Non-pigmented ciliary epithelial cell (primary cell): ENCODE measurements around the gene METTL6.
"Not testable (repeated sequence)": the region's sequence is repeated elsewhere in the genome, so short reads cannot be mapped to it uniquely, and the experiment has no call there.

Experiments used
- DNase-seq: peaks from one replicate; pipeline ENCODE4 v3.0.0-alpha.2; 2010; ENCODE audit warnings: low read depth

The METTL6 gene

GRCh38 chr3:15427182-15427880 is at the start of gene METTL6, which contains the start of gene EAF1:
TSS of gene METTL6 (minus strand) at chr3:15427544. CDS start at chr3:15426511, 1,033 bp downstream.
TSS of gene EAF1 (plus strand) at chr3:15427598. CDS start at chr3:15427780, 182 bp downstream.
- no peak for DNase-seq

DNA sequence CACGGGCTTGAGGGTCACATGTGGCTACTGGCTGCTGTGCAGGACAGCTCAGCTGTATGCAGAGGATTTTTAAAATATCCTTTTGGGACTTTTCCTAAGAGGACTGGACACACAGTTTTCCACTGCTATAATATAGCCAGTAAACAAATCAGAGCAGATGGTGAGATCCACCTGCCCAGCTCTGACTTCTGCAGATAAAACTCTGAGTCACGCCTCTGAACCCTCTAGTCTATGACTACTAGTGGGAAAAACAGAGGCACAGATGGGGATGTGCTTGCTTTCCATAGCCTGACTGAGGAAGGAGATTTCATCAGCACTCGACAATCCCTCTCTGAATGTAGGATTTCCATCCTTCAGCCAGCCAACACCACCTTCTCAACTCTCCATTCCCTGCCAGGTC is 49.0 kb upstream of the METTL6 start:
- no peak for DNase-seq

DNA sequence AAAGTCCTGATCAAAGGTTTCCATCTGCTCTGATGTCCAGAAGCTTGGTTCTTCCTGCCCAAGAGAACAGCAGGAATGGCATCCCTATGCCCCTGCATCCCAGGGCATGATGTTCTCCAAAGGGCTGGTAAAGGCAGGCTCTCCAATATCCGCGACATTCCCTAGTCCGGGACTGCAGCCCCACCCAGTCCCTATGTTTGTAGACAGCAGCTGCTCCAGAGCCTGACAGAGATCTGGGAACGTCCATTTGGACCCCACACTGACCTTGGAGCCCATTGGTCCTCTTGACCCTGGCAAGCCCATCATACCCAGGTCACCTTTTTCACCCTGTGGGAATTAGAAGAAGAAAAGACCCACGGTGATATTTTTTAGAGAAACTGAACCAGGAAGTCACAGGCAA is 47.8 kb upstream of the METTL6 start:
- DNase-seq: no peak

DNA sequence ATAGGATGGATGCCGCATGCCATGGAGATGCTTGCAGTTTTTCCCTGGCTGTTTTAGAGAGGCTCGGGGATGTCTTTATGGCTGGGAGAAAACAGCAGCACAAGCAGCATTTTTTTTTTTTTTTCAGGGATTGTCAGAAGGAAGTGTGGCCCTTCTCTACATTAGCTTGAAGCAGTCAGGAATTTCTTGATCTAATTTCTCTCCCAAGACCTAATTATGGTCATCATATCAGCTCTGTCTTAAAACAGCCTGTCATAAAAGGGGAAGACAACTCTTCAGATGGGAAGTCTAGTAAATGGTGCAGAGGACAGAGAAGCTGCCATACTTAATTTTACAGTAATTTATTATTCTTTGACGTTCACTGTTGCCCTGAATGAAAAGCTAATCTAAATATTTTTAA is 44.5 kb upstream of the METTL6 start:
- DNase-seq: no peak

GRCh38 chr3:15470849-15471248 is 43.5 kb upstream of the METTL6 start:
- no peak for DNase-seq

- DNase-seq: no peak
Observed at GRCh38 chr3:15470261-15470660, 42.9 kb upstream of the METTL6 start.

DNA sequence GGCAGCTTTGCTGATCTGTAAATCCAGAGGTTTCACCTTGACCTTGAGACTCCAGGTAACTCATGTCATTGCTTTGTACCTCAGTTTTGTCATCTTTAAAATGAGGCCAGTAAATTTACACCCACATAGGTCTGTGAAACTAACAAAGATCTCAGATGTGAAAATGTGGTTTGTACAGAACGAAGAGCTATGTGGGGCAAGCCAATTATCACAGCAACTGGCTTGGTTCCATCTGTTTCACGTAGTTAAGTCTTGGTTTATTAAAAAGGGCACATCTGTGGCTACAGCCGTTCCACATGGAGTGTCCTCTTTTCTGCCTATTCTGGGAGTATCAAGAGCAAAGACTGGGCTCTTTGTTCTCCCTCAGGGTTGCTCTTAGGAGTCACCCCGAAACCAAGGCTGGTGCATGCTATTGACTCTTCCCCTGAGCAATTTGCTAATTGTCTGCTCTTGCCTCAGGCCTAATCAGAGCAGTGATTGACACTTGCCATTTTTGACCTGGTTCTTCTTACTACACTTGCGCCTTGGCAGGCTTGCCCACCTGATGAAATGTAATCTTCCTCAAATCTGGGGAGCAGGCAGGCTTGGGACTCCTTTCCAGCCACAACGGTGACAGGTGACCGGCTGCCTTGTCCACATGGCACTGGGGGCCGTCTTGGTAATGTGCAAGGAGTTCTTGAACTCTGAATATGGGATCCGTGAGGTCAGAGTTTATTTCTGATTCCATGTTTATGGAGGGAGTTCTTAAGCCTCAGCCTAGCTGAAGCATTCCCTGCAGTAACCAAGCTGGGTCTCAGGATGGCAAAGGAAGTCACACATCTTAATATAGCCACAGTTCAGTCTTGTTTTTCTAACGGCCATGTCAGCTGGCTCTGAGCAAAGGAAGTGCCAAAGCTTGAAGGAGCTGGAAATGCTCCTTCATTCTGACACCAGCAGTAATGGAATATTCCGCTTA is 40.2 kb upstream of the METTL6 start:
- DNase-seq: no peak

DNA sequence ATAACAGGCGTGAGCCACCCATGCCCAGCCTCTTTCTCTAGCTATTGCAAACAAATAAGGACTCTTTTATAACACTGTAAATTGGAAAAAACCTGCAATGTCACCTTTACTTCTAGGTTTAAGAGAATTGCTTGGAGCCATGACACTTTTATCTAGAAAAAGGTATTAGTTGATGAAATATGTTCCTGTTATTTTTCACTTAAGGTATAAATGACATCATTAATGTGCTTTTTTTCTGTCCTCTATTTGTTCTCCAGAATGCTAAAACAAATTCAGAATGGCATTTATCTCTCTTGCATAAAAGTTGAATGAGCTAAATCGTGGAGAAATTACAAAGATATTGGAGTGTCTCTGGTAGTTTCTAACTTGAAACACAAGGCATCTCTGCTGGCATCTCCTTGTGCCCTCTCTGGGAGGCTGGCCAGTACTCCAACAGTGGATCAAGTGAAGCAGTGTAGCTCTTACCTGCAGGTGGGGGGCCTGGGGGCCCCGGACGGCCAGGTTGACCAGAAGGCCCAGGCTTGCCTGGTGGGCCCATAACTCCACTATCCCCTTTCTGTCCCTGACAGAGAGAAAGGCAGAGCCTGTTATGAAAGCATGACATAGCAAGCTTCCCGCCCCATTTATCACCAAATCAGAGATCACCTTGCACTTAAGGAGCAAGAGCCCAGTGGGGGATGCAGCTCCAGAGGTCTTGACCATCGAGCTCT is 38.7 kb upstream of the METTL6 start:
- no peak for DNase-seq

DNA sequence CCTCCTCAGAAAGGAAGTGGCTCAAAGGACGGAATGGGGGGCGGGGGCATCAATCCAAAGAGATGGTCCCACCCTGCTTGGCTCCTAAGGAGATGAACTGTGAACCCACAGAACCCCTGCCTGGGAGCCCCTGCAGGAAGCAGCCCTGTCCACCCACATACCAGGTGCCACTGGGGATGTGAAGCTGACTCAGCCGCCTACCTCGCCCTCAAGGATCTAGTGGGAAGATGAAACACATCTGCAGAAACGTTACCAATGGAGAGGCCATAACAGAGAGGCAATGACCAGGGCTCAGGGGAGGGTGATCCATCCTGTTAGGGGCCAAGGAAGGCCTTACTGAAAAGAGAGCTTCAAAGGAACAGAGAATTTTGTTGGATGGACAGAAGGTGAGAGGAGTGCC is 35.1 kb upstream of the METTL6 start:
- DNase-seq: no peak

DNA sequence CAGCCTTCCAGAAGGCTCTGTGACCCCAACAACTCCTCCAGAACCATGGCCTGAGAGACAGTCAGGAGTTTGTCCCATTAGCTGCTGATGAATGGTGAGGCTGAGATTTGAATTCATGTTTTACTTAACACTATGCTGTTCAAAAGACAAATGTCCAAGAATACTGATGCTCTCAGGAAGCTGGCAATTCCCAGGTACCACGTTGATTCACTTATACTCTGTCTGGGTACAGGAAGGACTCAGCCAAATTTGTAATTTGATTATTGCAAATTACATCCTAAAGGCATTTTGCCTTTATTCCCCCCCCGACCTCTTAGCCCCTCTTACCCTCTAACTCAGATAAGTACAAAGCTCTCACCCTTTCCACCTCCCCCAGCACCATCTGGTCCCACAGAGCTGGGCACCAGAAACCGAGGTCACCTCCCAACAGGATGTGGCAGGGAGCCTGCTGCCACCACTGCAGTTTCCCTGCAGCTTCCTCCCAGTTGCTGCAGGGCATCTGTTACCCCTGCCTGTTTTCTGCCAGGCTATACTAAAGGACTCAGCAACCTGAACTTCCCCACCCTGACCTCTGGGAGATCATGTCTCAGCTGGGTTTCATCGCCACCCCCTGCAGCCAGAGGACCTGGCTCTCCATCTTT is 33.7 kb upstream of the METTL6 start:
- DNase-seq: no peak

- no peak for DNase-seq
Observed at GRCh38 chr3:15458212-15458780, 31.0 kb upstream of the METTL6 start.

GRCh38 chr3:15456915-15457314 is 29.6 kb upstream of the METTL6 start:
- not testable (repeated sequence) for DNase-seq

- DNase-seq: no peak
Observed at GRCh38 chr3:15456321-15456720, 29.0 kb upstream of the METTL6 start.

DNA sequence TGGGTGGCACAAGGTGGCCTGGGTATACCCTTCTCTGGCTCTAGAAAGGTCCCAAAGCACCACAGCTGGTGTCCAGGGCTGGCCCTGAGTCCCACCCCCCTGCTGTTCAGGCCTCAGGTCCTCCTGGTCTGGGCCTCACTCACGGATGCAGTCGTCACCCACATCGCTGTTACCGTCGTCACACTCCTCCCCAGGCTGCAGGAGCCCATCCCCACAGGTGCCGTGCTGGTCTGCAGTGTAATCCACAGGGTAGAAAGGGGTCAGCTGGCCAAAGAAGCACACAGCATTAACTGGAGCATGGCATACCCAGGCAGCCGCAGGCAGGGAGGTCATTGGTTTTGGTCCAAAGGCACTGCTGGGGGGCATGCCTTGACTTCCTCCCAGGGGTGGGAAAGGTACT is 28.4 kb upstream of the METTL6 start:
- no peak for DNase-seq

GRCh38 chr3:15454965-15455364 is 27.6 kb upstream of the METTL6 start:
- DNase-seq: no peak

- no peak for DNase-seq
Observed at GRCh38 chr3:15453991-15454625, 26.8 kb upstream of the METTL6 start.

- DNase-seq: no peak
Observed at GRCh38 chr3:15453501-15453900, 26.2 kb upstream of the METTL6 start.

- no peak for DNase-seq
Observed at GRCh38 chr3:15452961-15453360, 25.6 kb upstream of the METTL6 start.

DNA sequence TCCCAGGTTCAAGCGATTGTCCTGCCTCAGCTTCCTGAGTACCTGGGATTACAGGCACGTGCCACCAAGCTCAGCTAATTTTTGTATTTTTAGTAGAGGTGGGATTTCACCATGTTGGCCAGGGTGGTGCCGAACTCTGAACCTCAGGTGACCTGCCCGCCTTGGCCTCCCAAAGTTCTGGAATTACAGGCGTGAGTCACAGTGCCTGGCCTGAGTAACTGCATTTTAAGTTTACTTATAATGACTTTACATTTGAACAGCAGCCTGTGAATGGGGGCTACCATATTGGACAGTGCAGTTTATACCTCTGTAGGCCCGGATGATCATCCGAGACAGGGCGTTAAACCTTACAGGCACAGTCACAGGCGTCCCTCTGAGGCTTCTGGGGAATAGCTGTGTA is 24.8 kb upstream of the METTL6 start:
- no peak for DNase-seq

- no peak for DNase-seq
Observed at GRCh38 chr3:15451216-15452113, 24.1 kb upstream of the METTL6 start.
